Activated CD4-positive, alpha-beta T cell treated with anti-CD3 and anti-CD28 coated beads, Interleukin-10, Interleukin-2, amounts not matched to agents 100 ng/mL and 50 ng/mL, durations not matched to agents 16 hours and 8 hours (primary cell): ENCODE measurements around the gene C19orf33.

ENCODE experiments used
- DNase-seq: peaks from one replicate; pipeline ENCODE4 v3.0.0-alpha.2; 2020

C19orf33 gene

DNA sequence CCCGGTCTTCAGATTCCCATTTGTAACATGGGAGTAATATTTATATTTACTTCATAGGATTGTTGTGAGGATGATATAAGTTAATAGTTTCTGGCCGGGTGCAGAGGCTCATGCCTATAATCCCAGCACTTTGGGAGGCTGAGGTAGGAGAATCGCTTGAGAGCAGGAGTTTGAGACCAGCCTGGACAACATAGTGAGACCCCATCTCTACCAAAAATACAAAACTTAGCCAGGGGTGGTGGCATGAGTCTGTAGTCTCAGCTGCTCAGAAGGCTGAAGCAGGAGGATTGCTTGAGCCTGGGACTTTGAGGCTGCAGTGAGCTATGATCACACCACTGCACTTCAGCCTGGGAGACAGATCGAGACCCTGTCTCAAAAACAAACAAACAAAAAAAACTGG lies 42.8 kb downstream of the C19orf33 start:
- DNase-seq, result no peak

DNA sequence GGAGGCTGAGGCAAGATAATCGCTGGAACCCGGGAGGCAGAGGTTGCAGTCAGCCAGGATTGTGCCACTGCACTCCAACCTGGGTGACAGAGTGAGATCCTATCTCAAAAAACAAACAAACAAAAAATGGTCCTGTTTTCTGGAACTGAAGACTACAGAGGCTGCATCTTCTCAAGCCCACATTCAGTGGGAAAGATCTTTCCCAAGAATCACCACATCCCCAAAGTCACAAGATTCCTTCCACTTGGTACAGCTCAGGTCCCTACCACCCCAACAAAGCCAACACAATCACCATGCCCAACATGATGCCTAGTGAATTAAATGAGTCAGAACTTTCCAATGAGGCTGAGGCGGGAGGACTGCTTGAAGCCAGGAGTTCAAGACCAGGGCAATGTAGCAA lies 46.8 kb downstream of the C19orf33 start:
- DNase-seq, result no peak

DNA sequence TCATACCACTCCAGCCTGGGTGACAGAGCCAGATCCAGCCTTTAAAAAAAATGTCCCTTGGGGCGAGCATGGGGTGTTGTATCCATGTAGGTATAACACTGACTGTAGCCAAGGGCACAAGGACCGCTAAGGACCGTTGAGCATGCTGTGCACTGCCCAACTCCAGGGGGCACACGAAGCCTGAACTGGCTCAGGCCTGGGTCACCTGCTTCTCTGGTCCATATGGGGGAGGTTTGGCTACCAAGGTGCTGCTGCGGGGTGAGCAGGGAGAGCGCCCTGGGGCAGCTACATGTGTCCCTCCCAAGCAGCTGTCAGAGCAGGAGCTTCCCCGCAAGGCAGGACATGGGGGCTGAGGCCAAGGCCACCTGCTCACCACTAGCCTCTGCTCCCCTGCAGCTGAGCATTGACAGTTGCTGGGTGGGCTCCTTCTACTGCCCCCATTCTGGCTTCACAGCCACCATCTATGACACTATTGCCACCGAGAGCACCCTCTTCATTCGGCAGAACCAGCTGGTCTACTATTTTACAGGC lies 47.9 kb downstream of the C19orf33 start:
- no peak for DNase-seq

DNA sequence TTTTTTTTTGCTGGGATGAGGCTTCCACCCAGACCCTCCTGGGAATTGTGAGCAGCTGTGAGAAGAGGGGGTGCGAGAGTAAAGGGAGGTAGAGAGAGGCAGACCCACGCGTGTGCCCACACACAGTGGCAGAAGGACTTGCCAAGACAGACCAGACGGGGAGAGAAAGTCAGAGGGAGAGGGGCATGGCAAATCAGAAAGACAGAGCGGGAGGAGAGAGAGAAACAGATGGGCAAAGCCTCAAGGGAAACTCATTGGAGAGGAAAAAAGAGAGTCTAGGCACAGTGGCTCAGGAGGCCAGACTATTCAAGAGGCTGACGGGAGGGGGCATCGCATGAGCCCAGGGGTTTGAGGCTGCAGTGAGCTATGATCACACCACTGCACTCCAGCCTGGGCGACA lies 48.6 kb downstream of the C19orf33 start:
- no peak for DNase-seq
